HG03108 (cell line): Measurements from ENCODE around the gene NHSL2.
"Not testable (repeated sequence)": the region's sequence is repeated elsewhere in the genome, so short reads cannot be mapped to it uniquely, and the experiment has no call there.

Source experiments
- ATAC-seq: cut with Tn5 transposase; IDR thresholded peaks from one replicate; pipeline ENCODE4 v1.9.1; 2021; ENCODE audit warnings: moderate library complexity; ENCODE audit not compliant: unreplicated experiment

Gene NHSL2

GRCh38 chrX:71922686-71923085, 12.0 kb downstream of the NHSL2 start:
- no peak for ATAC-seq

- ATAC-seq = no peak
Observed at GRCh38 chrX:71923516-71923915, 12.9 kb downstream of the NHSL2 start.

- no peak for ATAC-seq
Observed at GRCh38 chrX:71927040-71927439, 16.4 kb downstream of the NHSL2 start.

GRCh38 chrX:71928856-71929255, 18.2 kb downstream of the NHSL2 start:
- ATAC-seq = no peak

GRCh38 chrX:71930298-71930697, 19.7 kb downstream of the NHSL2 start:
- no peak for ATAC-seq

GRCh38 chrX:71935476-71935875, 24.8 kb downstream of the NHSL2 start:
- no peak for ATAC-seq

- no peak for ATAC-seq
Observed at GRCh38 chrX:71936632-71937031, 26.0 kb downstream of the NHSL2 start.

GRCh38 chrX:71938371-71938770, 27.7 kb downstream of the NHSL2 start:
- no peak for ATAC-seq

GRCh38 chrX:71941145-71941544, 30.5 kb downstream of the NHSL2 start:
- no peak for ATAC-seq

- no peak for ATAC-seq
Observed at GRCh38 chrX:71941776-71942175, 31.1 kb downstream of the NHSL2 start.

- no peak for ATAC-seq
Observed at GRCh38 chrX:71944369-71944768, 33.7 kb downstream of the NHSL2 start.

GRCh38 chrX:71945237-71945805, 34.7 kb downstream of the NHSL2 start:
- ATAC-seq = no peak

GRCh38 chrX:71949363-71949762, 38.7 kb downstream of the NHSL2 start:
- ATAC-seq = no peak

GRCh38 chrX:71949844-71950445, 39.3 kb downstream of the NHSL2 start:
- ATAC-seq = no peak

GRCh38 chrX:71953391-71953790, 42.7 kb downstream of the NHSL2 start:
- no peak for ATAC-seq

- ATAC-seq = no peak
Observed at GRCh38 chrX:71953946-71954345, 43.3 kb downstream of the NHSL2 start.

- ATAC-seq = no peak
Observed at GRCh38 chrX:71954458-71954857, 43.8 kb downstream of the NHSL2 start.

- ATAC-seq = no peak
Observed at GRCh38 chrX:71955530-71956120, 45.0 kb downstream of the NHSL2 start.

- ATAC-seq = no peak
Observed at GRCh38 chrX:71958281-71958675, 47.6 kb downstream of the NHSL2 start.

- ATAC-seq = not testable (repeated sequence)
Observed at GRCh38 chrX:71964184-71964583, 53.5 kb downstream of the NHSL2 start.

- no peak for ATAC-seq
Observed at GRCh38 chrX:71974916-71975315, 64.3 kb downstream of the NHSL2 start.

GRCh38 chrX:71976753-71977152, 66.1 kb downstream of the NHSL2 start:
- no peak for ATAC-seq

- ATAC-seq = no peak
Observed at GRCh38 chrX:71978164-71978563, 67.5 kb downstream of the NHSL2 start.
